A549 (cell line): ENCODE results near the gene CKAP2L.

Source experiments
- BCL3 ChIP-seq: fragments of >200 bp; sonication (Bioruptor Twin); formaldehyde crosslinking; IDR thresholded peaks from 3 replicates; pipeline ENCODE4 v1.6.1; 2016
- CHD4 ChIP-seq: fragments of 200-600 bp; sonication (generic); IDR thresholded peaks from 2 replicates; pipeline ENCODE4 v1.6.1; 2016; ENCODE audit warnings: antibody characterized with exemption, mild to moderate bottlenecking, borderline replicate concordance
- EP300 ChIP-seq, 2 experiments: fragments of >200 bp; sonication (Bioruptor Twin); formaldehyde crosslinking; IDR thresholded peaks; 2 replicates in 1 of 2; 3 replicates in 1 of 2; pipeline ENCODE4 v1.6.1; 2016 to 2017
- KDM1A ChIP-seq: fragments of 200-600 bp; sonication (generic); IDR thresholded peaks from 2 replicates; pipeline ENCODE4 v1.6.1; 2016; ENCODE audit warnings: low read depth, mild to moderate bottlenecking
- POLR2A ChIP-seq: IDR thresholded peaks from 2 replicates; pipeline ENCODE4 v1.6.1; 2012; ENCODE audit warnings: mild to moderate bottlenecking, low read length
- REST ChIP-seq: fragments of 200-600 bp; sonication (generic); IDR thresholded peaks from 2 replicates; pipeline ENCODE4 v1.6.1; 2016; ENCODE audit warnings: antibody characterized with exemption, mild to moderate bottlenecking, moderate library complexity
- USF2 ChIP-seq: fragments of 450-650 bp; IDR thresholded peaks from 2 replicates; pipeline ENCODE4 v1.6.1; 2014; ENCODE audit warnings: antibody characterized with exemption
- TF ChIP-seq, protein P1 (sequence below): fragments of >200 bp; sonication (Bioruptor Twin); formaldehyde crosslinking; IDR thresholded peaks from 2 replicates; pipeline ENCODE4 v1.6.1; 2016
- TF ChIP-seq, protein P2 (sequence below): fragments of >200 bp; sonication (Bioruptor Twin); formaldehyde crosslinking; IDR thresholded peaks from 3 replicates; pipeline ENCODE4 v1.5.1; 2016
- TF ChIP-seq, protein P3 (sequence below): IDR thresholded peaks from 2 replicates; pipeline ENCODE4 v1.6.1; 2012

- TF ChIP-seq, protein P1, sequence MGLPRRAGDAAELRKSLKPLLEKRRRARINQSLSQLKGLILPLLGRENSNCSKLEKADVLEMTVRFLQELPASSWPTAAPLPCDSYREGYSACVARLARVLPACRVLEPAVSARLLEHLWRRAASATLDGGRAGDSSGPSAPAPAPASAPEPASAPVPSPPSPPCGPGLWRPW, result no peak
- TF ChIP-seq, protein P2, sequence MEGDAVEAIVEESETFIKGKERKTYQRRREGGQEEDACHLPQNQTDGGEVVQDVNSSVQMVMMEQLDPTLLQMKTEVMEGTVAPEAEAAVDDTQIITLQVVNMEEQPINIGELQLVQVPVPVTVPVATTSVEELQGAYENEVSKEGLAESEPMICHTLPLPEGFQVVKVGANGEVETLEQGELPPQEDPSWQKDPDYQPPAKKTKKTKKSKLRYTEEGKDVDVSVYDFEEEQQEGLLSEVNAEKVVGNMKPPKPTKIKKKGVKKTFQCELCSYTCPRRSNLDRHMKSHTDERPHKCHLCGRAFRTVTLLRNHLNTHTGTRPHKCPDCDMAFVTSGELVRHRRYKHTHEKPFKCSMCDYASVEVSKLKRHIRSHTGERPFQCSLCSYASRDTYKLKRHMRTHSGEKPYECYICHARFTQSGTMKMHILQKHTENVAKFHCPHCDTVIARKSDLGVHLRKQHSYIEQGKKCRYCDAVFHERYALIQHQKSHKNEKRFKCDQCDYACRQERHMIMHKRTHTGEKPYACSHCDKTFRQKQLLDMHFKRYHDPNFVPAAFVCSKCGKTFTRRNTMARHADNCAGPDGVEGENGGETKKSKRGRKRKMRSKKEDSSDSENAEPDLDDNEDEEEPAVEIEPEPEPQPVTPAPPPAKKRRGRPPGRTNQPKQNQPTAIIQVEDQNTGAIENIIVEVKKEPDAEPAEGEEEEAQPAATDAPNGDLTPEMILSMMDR, result no peak
- TF ChIP-seq CHD4 (no peak), BCL3 (no peak), USF2 (no peak), POLR2A (no peak), EP300 (IDR thresholded peaks at IDR 0.05) (no peak), REST (no peak), KDM1A (no peak)
- TF ChIP-seq, protein P3, sequence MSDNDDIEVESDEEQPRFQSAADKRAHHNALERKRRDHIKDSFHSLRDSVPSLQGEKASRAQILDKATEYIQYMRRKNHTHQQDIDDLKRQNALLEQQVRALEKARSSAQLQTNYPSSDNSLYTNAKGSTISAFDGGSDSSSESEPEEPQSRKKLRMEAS, result no peak
Observed at GRCh38 chr2:112691881-112692281, 72.5 kb downstream of the CKAP2L start.
